Spinal cord (tissue), 10 donors: ENCODE data around the gene PRDM5. TPM values are rescaled to one million over a fixed set of nuclear protein-coding genes. Genes with fewer than 3 reads are reported as not detected.

ENCODE experiments used
- DNase-seq, 6 donors: peaks; one replicate each; pipeline versions ENCODE4 v3.0.0 to v3.0.0-alpha.2; 2013 to 2015; ENCODE audit warnings: low spot score in 6 of 6, low read depth in 4 of 6
- H3K27ac ChIP-seq: one replicate; pipeline ENCODE4 v1.5.1; 2013; ENCODE audit warnings: low read depth, low read length, control low read depth
- H3K27me3 ChIP-seq: one replicate; pipeline ENCODE4 v1.6.1; 2013; ENCODE audit warnings: low read length; ENCODE audit not compliant: control insufficient read depth, insufficient read depth
- H3K36me3 ChIP-seq: one replicate; pipeline ENCODE4 v1.6.1; 2013; ENCODE audit warnings: low read length; ENCODE audit not compliant: control insufficient read depth, insufficient read depth
- H3K4me1 ChIP-seq: one replicate; pipeline ENCODE4 v1.6.1; 2013; ENCODE audit warnings: low read length; ENCODE audit not compliant: control insufficient read depth, insufficient read depth
- H3K4me3 ChIP-seq: one replicate; pipeline ENCODE4 v1.5.1; 2013; ENCODE audit warnings: low read depth, low read length, control low read depth
- H3K9me3 ChIP-seq: one replicate; pipeline ENCODE4 v1.6.1; 2013; ENCODE audit warnings: low read length; ENCODE audit not compliant: control insufficient read depth, insufficient read depth
- WGBS: methylation state at CpG from one replicate; pipeline ENCODE4 v1.1.5; 2013; ENCODE audit warnings: missing lambda C conversion rate; ENCODE audit not compliant: insufficient coverage; 5-methylcytosine and 5-hydroxymethylcytosine counted together
- polyA plus RNA-seq, 2 donors: library from polyadenylated mRNA; unstranded; fragments of 120-200 nt; gene quantifications; one replicate each; pipeline ENCODE4 v1.2.1, GENCODE V29; 2013; ENCODE audit not compliant: insufficient read length in 2 of 2
- total RNA-seq, 2 donors: library from RNA; depleted of rRNA in 1 of 2; stranded (reverse); fragments of 120-200 nt in 1 of 2; fragments of >200 nt in 1 of 2; gene quantifications; one replicate each; pipeline versions ENCODE4 v1.2.3 to v1.2.4, GENCODE V29; 2013 to 2014
- donor health status: healthy.

Gene PRDM5
- total and polyA plus RNA-seq, 4 donors, result 10.5 to 57.1 (median 33.7) TPM

DNA sequence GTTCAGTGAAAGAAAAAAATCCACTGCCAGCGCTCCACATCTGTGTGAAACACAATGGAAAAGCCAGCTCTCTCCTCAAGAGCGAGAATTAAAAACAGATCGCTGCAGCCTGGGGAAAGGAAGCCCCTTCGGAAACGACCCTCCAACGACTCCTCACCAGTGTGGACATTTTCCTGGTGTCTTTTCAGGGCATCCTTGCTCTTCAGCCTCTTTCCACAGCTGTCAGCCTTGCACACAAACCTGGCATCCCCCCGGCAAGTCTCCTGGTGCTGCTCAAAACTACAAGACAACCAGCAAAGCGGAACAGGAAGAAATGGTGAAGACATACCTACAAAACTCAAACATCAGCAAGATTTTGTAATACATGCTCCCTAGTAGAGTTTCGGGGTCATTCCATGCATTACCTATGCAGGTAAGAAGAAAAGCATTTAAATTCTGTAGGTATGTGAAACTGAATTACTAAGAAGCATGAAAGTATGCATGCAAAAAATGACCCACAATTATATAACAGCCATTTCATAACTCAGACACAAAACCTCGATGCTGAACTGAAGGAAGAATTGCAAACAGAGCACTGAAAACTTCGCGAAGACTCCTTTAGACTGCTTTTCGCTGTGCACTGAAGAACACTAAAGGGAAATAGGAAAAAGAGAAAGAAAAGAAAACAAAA lies 106.1 kb downstream of the PRDM5 start:
- H3K4me1 ChIP-seq, result peaks cover 4% of the 10 kb centered on the region
- WGBS, result 67% methylated on average over 7 of the region's 13 CpGs
- no peak overlapping the region for H3K4me3 ChIP-seq
- H3K36me3 ChIP-seq, result no peaks in the 10 kb centered on the region
- H3K9me3 ChIP-seq, result no peaks in the 10 kb centered on the region
- H3K27ac ChIP-seq, result no peak overlapping the region
- DNase-seq, result peak in 1 of 6 donors; percentile 9
- no peaks in the 10 kb centered on the region for H3K27me3 ChIP-seq

DNA sequence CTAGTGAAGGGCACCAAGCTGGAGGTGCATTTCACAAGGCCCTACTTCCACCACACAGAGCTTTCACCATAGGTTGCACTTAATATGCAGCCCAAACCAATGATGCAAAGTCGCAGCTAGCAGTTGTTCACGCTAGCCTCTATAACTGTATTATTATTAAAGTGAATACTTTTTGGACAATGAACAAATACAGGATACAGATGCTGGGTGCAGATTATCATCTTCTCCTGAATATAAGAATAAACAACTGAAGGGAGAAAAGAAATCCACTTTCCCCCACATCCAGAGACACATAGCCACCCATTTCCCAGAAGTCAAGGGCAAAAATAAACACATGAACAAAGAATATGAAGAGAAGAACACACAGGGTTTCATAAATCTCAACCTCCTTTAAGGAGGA lies 107.2 kb downstream of the PRDM5 start:
- WGBS, result no CpG with 5 or more reads among the region's 2 CpGs
- Histone ChIP-seq H3K27ac (no peak overlapping the region), H3K36me3 (no peaks in the 10 kb centered on the region), H3K27me3 (no peaks in the 10 kb centered on the region), H3K9me3 (no peaks in the 10 kb centered on the region), H3K4me1 (no peaks in the 10 kb centered on the region), H3K4me3 (no peak overlapping the region)
- no peak for DNase-seq

DNA sequence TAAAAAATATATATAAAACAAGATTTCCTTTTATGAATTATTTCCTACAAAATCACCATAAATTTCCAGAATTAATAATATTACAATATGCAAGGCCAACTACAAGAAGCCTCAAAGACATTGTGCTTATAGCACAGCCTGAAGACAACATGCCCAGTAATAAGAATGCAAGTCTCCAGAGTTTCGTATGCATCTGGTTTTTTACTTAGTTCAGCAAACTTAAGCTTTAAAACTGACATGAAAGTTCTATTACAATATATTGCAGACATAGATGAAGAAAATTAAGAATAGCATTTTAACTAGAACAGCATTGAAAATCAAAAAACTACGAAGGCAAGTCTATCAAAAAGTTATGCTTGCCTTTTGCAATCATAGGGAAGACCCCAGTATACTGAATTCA lies 107.6 kb downstream of the PRDM5 start:
- Histone ChIP-seq H3K4me1 (no peaks in the 10 kb centered on the region), H3K27me3 (no peaks in the 10 kb centered on the region), H3K27ac (no peak overlapping the region), H3K9me3 (no peaks in the 10 kb centered on the region), H3K4me3 (no peak overlapping the region), H3K36me3 (no peaks in the 10 kb centered on the region)
- DNase-seq, result no peak
- WGBS, result 100% methylated on average over 1 of the region's 2 CpGs

DNA sequence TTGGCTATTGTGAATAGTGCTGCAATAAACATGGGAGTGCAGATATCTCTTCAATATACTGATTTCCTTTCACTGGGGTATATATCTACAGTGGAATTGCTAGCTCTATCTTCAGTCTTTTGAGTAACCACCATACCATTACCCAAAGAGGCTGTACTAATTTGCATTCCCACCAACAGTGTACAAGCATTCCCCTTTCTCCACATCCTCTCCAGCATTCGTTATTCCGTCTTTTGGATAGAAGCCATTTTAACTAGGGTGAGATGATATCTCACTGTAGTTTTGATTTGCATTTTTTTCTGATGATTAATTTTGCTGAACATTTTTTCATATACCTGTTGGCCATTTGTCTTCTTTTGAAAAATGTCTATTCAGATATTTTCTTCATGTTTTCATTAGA lies 110.3 kb downstream of the PRDM5 start:
- Histone ChIP-seq H3K4me3 (no peak overlapping the region), H3K27ac (no peak overlapping the region), H3K4me1 (no peaks in the 10 kb centered on the region), H3K9me3 (no peaks in the 10 kb centered on the region), H3K36me3 (peaks cover 6% of the 10 kb centered on the region), H3K27me3 (no peaks in the 10 kb centered on the region)
- DNase-seq, result no peak
- WGBS, result no CpG with 5 or more reads among the region's 2 CpGs

DNA sequence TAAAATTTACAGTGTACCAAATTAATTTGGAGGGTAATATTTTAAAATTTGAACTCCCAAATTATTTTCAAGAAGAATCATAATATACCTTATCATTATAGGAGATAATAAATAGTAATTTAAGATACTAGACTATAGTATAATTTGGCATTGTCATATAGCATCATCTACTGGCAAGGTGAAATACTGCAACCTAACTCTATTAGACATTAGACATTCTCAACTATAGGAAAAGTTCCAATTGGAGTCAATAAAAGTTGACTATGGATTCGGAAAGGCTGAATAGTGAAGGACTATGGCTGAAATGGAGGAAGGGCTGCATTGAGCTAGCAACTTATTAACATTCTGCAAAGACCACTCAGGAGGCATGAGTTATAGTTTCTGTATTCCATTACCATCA lies 113.0 kb downstream of the PRDM5 start:
- Histone ChIP-seq H3K27me3 (no peaks in the 10 kb centered on the region), H3K27ac (no peak overlapping the region), H3K36me3 (peaks cover 6% of the 10 kb centered on the region), H3K4me3 (no peak overlapping the region), H3K9me3 (no peaks in the 10 kb centered on the region), H3K4me1 (no peaks in the 10 kb centered on the region)
- DNase-seq, result no peak
- WGBS, result no CpG with 5 or more reads among the region's 1 CpG

DNA sequence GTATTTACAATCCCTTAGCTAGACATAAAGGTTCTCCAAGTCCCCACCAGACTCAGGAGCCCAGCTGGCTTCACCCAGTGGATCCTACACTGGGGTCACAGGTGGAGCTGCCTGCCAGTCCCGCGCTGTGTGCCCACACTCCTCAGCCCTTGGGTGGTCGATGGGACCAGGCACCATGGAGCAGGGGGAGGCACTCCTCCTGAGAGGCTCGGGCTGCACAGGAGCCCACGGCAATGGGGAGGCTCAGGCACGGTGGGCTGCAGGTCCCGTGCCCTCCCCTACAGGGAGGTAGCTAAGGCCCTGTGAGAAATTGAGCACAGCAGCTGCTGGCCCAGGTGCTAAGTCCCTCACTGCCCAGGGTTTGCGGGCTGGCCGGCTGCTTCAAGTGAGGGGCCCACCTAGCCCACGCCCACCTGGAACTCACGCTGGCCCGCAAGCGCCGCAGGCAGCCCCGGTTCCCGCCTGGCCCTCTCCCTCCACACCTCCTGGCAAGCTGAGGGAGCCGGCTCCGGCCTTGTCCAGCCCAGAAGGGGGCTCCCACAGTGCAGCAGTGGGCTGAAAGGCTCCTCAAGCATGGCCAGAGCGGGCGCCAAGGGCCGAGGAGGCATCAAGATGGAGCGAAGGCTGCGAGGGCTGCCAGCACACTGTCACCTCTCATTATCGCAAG lies 113.9 kb downstream of the PRDM5 start:
- peaks cover 6% of the 10 kb centered on the region for H3K36me3 ChIP-seq
- no peaks in the 10 kb centered on the region for H3K9me3 ChIP-seq
- no peak for DNase-seq
- 99% methylated on average over 19 of the region's 24 CpGs for WGBS
- H3K27ac ChIP-seq, result no peak overlapping the region
- H3K4me3 ChIP-seq, result no peak overlapping the region
- H3K4me1 ChIP-seq, result no peaks in the 10 kb centered on the region
- no peaks in the 10 kb centered on the region for H3K27me3 ChIP-seq

DNA sequence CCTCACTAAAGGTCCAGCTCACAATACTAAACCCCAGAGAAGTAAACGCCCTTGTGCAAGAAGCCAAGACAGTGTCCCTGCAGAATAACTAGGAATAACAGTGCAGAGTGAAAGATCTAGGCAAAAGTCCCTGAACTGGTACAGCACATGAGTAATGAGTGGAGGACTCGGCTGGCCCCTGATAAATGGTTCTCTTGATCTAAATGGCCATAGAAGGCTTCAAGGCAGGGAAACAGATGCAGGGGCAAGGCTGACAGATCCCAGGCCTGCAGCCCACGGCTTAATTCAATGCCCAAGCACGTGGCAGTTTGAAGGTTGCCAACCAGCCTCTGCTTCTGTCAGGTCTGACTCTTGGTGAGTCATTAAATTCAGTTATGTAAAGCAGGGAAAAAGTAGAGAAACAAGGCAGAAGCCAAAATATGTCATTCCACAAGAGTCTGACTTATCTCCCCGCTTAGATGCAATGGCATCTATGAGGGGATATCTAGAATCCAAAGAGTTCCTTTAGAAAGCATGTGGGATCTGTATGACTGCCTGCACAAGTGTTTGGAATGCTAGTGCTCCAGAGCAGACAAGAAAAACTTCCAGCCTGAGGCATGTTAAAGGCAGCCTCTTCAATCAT lies 121.3 kb downstream of the PRDM5 start:
- H3K36me3 ChIP-seq, result no peaks in the 10 kb centered on the region
- peak in 4 of 6 donors; percentile 28 to 76 (median 52) for DNase-seq
- H3K4me3 ChIP-seq, result no peak overlapping the region
- no peaks in the 10 kb centered on the region for H3K4me1 ChIP-seq
- H3K27me3 ChIP-seq, result no peaks in the 10 kb centered on the region
- no peak overlapping the region for H3K27ac ChIP-seq
- no peaks in the 10 kb centered on the region for H3K9me3 ChIP-seq
- WGBS, result 40% methylated on average over 3 of the region's 5 CpGs

DNA sequence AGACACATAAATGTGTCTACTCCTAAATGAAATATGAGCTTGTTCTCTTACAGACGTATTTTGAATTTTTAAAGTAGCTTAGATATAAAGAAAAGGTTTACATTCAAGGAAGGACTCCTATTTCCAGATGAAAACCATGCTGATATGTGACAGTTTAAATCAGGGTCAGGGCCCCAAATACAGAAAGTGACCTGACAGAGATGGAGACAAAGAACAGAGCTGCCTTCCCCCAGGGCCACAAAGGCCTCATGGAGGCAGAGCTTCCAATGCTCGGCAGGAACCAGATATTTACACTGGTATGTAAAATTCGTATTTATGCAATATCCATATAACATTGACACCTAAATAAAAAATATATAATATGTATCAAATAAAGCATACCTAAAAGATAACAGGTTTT lies 124.0 kb downstream of the PRDM5 start:
- Histone ChIP-seq H3K4me3 (no peak overlapping the region), H3K4me1 (no peaks in the 10 kb centered on the region), H3K9me3 (no peaks in the 10 kb centered on the region), H3K27ac (no peak overlapping the region), H3K36me3 (no peaks in the 10 kb centered on the region), H3K27me3 (no peaks in the 10 kb centered on the region)
- no peak for DNase-seq
- WGBS, result no CpG with 5 or more reads among the region's 3 CpGs

DNA sequence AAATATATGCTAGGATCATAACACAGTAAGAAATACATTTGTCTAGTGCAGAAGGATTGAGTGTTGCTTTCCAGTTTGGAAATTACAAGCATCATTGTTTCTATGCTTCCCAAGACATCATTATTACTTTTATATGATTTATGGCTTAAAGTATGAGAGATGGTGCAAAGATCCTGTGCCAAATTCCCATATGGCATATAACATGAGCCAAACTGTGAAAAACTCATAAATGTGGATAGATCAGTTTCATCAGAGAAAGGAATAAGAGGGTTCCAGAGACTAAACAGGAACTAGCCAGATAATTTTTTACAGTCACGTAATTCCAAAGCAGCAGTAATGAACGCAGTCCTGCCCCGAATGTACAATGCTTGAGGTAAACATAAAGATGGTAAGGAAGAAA lies 126.3 kb downstream of the PRDM5 start:
- Histone ChIP-seq H3K27ac (no peak overlapping the region), H3K36me3 (no peaks in the 10 kb centered on the region), H3K4me3 (no peak overlapping the region), H3K9me3 (no peaks in the 10 kb centered on the region), H3K27me3 (no peaks in the 10 kb centered on the region), H3K4me1 (no peaks in the 10 kb centered on the region)
- no CpG with 5 or more reads among the region's 3 CpGs for WGBS
- DNase-seq, result peak in 1 of 6 donors; percentile 43

DNA sequence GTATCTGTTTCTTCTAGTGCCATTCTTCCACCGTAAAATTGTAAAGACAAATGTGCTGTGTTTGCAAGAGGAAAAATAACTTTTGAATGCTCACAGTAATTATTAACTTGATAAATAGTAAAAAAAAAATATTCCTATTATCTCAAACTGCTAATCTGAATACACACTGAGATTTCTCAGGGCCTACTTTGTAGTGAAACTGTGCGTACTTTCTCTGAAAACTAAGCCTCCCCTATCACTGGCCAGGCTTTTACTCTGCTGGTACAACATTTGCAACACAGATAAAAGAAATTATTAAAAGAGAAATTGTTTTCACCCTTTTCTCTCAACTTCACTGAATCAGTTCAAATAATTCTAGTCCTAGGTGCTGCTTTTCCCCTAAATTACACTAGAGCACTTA lies 137.3 kb downstream of the PRDM5 start:
- no peak overlapping the region for H3K4me3 ChIP-seq
- no peaks in the 10 kb centered on the region for H3K4me1 ChIP-seq
- H3K27ac ChIP-seq, result no peak overlapping the region
- no peaks in the 10 kb centered on the region for H3K36me3 ChIP-seq
- DNase-seq, result no peak
- H3K9me3 ChIP-seq, result no peaks in the 10 kb centered on the region
- no CpG with 5 or more reads among the region's 2 CpGs for WGBS
- no peaks in the 10 kb centered on the region for H3K27me3 ChIP-seq
